ENCODE measurements around the gene TSEN54. TPM values are rescaled to one million over a fixed set of nuclear protein-coding genes. Genes with fewer than 3 reads are reported as not detected.

TSEN54 gene
- total RNA-seq, 2 experiments from 2014 or later: 73.3 to 78.7 TPM

- intact Hi-C loops (cut with DNase I, micrococcal nuclease): no loop called here
- Mint-ChIP-seq H3K4me3 (no peak overlapping the region), H3K9me3 (no peaks in the 10 kb centered on the region), H3K36me3 (ENCODE audit: low read depth) (peaks cover 50% of the 10 kb centered on the region), H3K4me1 (ENCODE audit: low read depth) (peaks cover 7% of the 10 kb centered on the region), H3K27me3 (no peaks in the 10 kb centered on the region), H3K27ac (no peak overlapping the region)
- Histone ChIP-seq H3K4me1 (ENCODE audit: insufficient read depth, low read length) (peaks cover 13% of the 10 kb centered on the region), H3K9me3 (ENCODE audit: control insufficient read depth in 1 of 2, insufficient read depth in 1 of 2, low read length in 2 of 2) (no peaks in the 10 kb centered on the region), H3K27ac (ENCODE audit: low read depth in 1 of 2, low read length in 2 of 2) (no peak overlapping the region), H3K27me3 (ENCODE audit: control insufficient read depth in 1 of 2, insufficient read depth in 2 of 2, low read length in 2 of 2) (no peaks in the 10 kb centered on the region), H3K4me3 (ENCODE audit: low read length) (no peak overlapping the region), H3K36me3 (ENCODE audit: insufficient read depth, low read length) (peaks cover 56% of the 10 kb centered on the region)
- no peak for TF ChIP-seq CTCF (IDR thresholded peaks at IDR 0.05)
- ATAC-seq (ENCODE audit: poor library complexity) (no peak), DNase-seq (no peak)
- ChIA-PET CTCF (no interaction called here), POLR2A (no interaction called here)
Observed at GRCh38 chr17:75492555-75493168, 23.7 kb upstream of the TSEN54 start.

- Histone ChIP-seq H3K4me1 (ENCODE audit: insufficient read depth, low read length) (peaks cover 10% of the 10 kb centered on the region), H3K9me3 (ENCODE audit: control insufficient read depth in 1 of 2, insufficient read depth in 1 of 2, low read length in 2 of 2) (no peaks in the 10 kb centered on the region), H3K27me3 (ENCODE audit: control insufficient read depth in 1 of 2, insufficient read depth in 2 of 2, low read length in 2 of 2) (no peaks in the 10 kb centered on the region), H3K36me3 (ENCODE audit: insufficient read depth, low read length) (peaks cover 62% of the 10 kb centered on the region), H3K4me3 (ENCODE audit: low read length) (no peak overlapping the region), H3K27ac (ENCODE audit: low read depth in 1 of 2, low read length in 2 of 2) (no peak overlapping the region)
- ChIA-PET POLR2A (no interaction called here), CTCF (no interaction called here)
- Mint-ChIP-seq H3K36me3 (ENCODE audit: low read depth) (peaks cover 54% of the 10 kb centered on the region), H3K4me3 (no peak overlapping the region), H3K9me3 (no peaks in the 10 kb centered on the region), H3K27me3 (no peaks in the 10 kb centered on the region), H3K4me1 (ENCODE audit: low read depth) (peaks cover 9% of the 10 kb centered on the region), H3K27ac (no peak overlapping the region)
- no peak for TF ChIP-seq CTCF (IDR thresholded peaks at IDR 0.05)
- DNase-seq (no peak), ATAC-seq (ENCODE audit: poor library complexity) (no peak)
- intact Hi-C loops (cut with DNase I, micrococcal nuclease): no loop called here
Observed at GRCh38 chr17:75493476-75494129, 22.7 kb upstream of the TSEN54 start.

- no peak overlapping the region for H3K27ac Mint-ChIP-seq
- H3K36me3 Mint-ChIP-seq (ENCODE audit: low read depth): peaks cover 62% of the 10 kb centered on the region
- no peaks in the 10 kb centered on the region for H3K27me3 Mint-ChIP-seq
- H3K4me3 ChIP-seq (ENCODE audit: low read length): no peak overlapping the region
- POLR2A ChIA-PET: no interaction called here
- ATAC-seq (ENCODE audit: poor library complexity) (no peak), DNase-seq (no peak)
- no peak overlapping the region for H3K4me3 Mint-ChIP-seq
- H3K4me1 ChIP-seq (ENCODE audit: insufficient read depth, low read length): peaks cover 9% of the 10 kb centered on the region
- intact Hi-C loops (cut with DNase I, micrococcal nuclease): no loop called here
- CTCF ChIA-PET: no interaction called here
- no peaks in the 10 kb centered on the region for H3K9me3 Mint-ChIP-seq
- peaks cover 9% of the 10 kb centered on the region for H3K4me1 Mint-ChIP-seq (ENCODE audit: low read depth)
- no peak overlapping the region for H3K27ac ChIP-seq (ENCODE audit: low read depth in 1 of 2, low read length in 2 of 2)
- H3K36me3 ChIP-seq (ENCODE audit: insufficient read depth, low read length): peaks cover 68% of the 10 kb centered on the region
- TF ChIP-seq CTCF (IDR thresholded peaks at IDR 0.05): no peak
- no peaks in the 10 kb centered on the region for H3K9me3 ChIP-seq (ENCODE audit: control insufficient read depth in 1 of 2, insufficient read depth in 1 of 2, low read length in 2 of 2)
- H3K27me3 ChIP-seq (ENCODE audit: control insufficient read depth in 1 of 2, insufficient read depth in 2 of 2, low read length in 2 of 2): no peaks in the 10 kb centered on the region
Observed at GRCh38 chr17:75494326-75494877, 21.9 kb upstream of the TSEN54 start.

Measured in CD4-positive, alpha-beta T cell (primary cell).